ENCODE results near the gene ADARB2.

DNA sequence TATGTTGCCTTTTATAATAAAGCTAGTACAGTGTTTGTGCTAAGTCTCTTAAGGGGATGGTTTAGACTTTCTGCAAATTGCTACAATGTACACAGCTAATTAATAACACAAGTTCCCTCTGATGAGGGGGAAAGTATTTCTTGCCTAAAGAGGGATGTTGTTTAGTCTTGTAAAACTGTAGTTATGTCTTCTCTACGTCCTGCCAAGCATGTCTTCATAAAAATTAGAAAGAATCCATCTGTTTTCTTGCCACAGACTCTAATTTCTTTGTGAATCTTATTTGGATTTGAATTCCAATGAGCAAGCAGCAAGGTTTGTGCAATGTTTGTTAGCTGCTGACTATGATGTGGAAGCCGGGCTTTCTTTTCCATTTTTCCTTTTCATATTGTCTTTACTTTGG lies 28.2 kb downstream of the ADARB2 start:
- TF ChIP-seq NFIC (IDR thresholded peaks at IDR 0.05; ENCODE audit: low read depth, low read length) (no peak), FOS (IDR thresholded peaks at IDR 0.05; ENCODE audit: borderline replicate concordance, extremely low read depth, insufficient read length) (no peak)

Measured in GM12878 (cell line).